Measurements from ENCODE around the gene SLX1A. TPM values are rescaled to one million over a fixed set of nuclear protein-coding genes. Genes with fewer than 3 reads are reported as not detected.
A peak's percentile ranks its signal among the peaks of the same experiment; 100 is the strongest.
"Not testable (repeated sequence)": the region's sequence is repeated elsewhere in the genome, so short reads cannot be mapped to it uniquely, and the experiment has no call there.

SLX1A gene
- total and polyA plus RNA-seq, 3 experiments from 2014 or later, result 63.6 to 70.9 (median 68.8) TPM

DNA sequence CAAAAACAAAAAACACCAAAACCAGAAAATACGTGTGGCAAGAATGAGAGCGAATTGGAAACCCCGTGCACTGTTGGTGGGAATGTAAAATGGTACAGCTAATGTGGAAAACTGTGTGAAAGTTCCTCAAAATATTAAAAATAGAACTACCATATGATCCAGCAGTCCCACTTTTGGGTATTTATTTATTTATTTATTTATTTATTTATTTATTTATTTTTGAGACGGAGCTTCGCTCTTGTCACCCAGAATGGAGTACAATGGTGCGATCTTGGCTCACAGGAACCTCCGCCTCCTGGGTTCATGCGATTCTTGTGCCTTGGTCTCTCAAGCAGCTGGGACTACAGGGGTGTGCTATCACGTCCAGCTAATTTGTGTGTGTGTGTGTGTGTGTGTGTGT, 41.2 kb upstream of the SLX1A start:
- CTCF ChIA-PET, result interaction anchor here (1.2 to 1.5 kb wide), 2 partner anchors 33 to 254 kb away, joined by 3 to 4 read pairs; no protein-coding TSS in a partner anchor
- H3K27ac ChIP-seq (ENCODE audit: low read depth, low read length), result no peak overlapping the region
- H3K9me3 ChIP-seq (ENCODE audit: low read length), result no peaks in the 10 kb centered on the region
- no peaks in the 10 kb centered on the region for H3K4me1 Mint-ChIP-seq
- peaks cover 0 to 4% of the 10 kb centered on the region in 2 donors for H3K27me3 Mint-ChIP-seq
- H3K27me3 ChIP-seq (ENCODE audit: insufficient read depth, low read length, poor library complexity, severe bottlenecking), result no peaks in the 10 kb centered on the region
- peaks cover 0 to 6% (median 2%) of the 10 kb centered on the region in 3 donors for H3K36me3 Mint-ChIP-seq
- H3K4me3 ChIP-seq (ENCODE audit: low read length), result no peak overlapping the region
- no peak for DNase-seq
- H3K4me3 Mint-ChIP-seq, result no peak overlapping the region
- H3K9me3 Mint-ChIP-seq, result peaks cover 4 to 19% (median 12%) of the 10 kb centered on the region in 5 donors
- H3K36me3 ChIP-seq (ENCODE audit: insufficient read depth, low read length), result no peaks in the 10 kb centered on the region
- H3K4me1 ChIP-seq (ENCODE audit: insufficient read depth, low read length), result no peaks in the 10 kb centered on the region
- no peak overlapping the region for H3K27ac Mint-ChIP-seq
- POLR2A ChIA-PET, result no interaction called here

GRCh38 chr16:30155188-30155587, 38.5 kb upstream of the SLX1A start:
- Mint-ChIP-seq H3K36me3 (no peaks in the 10 kb centered on the region), H3K27ac (peak overlapping the region in 1 of 8 donors; percentile 81), H3K9me3 (peaks cover 0 to 4% (median 0%) of the 10 kb centered on the region in 5 donors), H3K4me1 (no peaks in the 10 kb centered on the region), H3K27me3 (peaks cover 0 to 1% of the 10 kb centered on the region in 2 donors), H3K4me3 (no peak overlapping the region)
- no peaks in the 10 kb centered on the region for H3K9me3 ChIP-seq (ENCODE audit: low read length)
- ChIA-PET POLR2A (no interaction called here), CTCF (interaction anchor here (1.0 kb wide), 1 partner anchor 12 kb away, joined by 3 read pairs; no protein-coding TSS in a partner anchor)
- H3K27me3 ChIP-seq (ENCODE audit: insufficient read depth, low read length, poor library complexity, severe bottlenecking), result no peaks in the 10 kb centered on the region
- DNase-seq, result no peak
- no peak overlapping the region for H3K4me3 ChIP-seq (ENCODE audit: low read length)
- no peak overlapping the region for H3K27ac ChIP-seq (ENCODE audit: low read depth, low read length)
- H3K36me3 ChIP-seq (ENCODE audit: insufficient read depth, low read length), result no peaks in the 10 kb centered on the region
- no peaks in the 10 kb centered on the region for H3K4me1 ChIP-seq (ENCODE audit: insufficient read depth, low read length)

DNA sequence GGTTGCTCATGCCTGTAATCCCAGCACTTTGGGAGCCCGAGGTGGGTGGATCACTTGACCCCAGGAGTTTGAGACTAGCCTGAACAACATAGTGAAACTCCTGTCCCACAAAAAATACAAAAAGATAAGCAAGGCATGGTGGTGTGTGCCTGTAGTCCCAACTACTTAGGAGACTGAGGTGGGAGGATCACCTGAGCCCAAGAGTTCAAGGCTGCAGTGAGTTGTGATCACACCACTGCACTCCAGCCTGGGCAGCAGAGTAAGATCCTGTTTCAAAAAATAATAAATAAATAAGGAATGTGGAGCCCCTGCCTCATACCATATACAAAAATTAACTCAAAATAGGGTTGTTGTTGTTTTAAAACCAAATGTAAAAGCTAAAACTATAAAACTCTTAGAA, 36.5 kb upstream of the SLX1A start:
- Mint-ChIP-seq H3K9me3 (no peaks in the 10 kb centered on the region), H3K27ac (no peak overlapping the region), H3K27me3 (no peaks in the 10 kb centered on the region), H3K36me3 (no peaks in the 10 kb centered on the region), H3K4me1 (peaks cover 0 to 1% (median under 1%) of the 10 kb centered on the region in 3 donors), H3K4me3 (no peak overlapping the region)
- CTCF ChIA-PET, result interaction anchor here (1.2 kb wide), 1 partner anchor 14 kb away, joined by 5 read pairs; no protein-coding TSS in a partner anchor
- no peaks in the 10 kb centered on the region for H3K36me3 ChIP-seq (ENCODE audit: insufficient read depth, low read length)
- H3K27me3 ChIP-seq (ENCODE audit: insufficient read depth, low read length, poor library complexity, severe bottlenecking), result no peaks in the 10 kb centered on the region
- no peaks in the 10 kb centered on the region for H3K9me3 ChIP-seq (ENCODE audit: low read length)
- no peak overlapping the region for H3K4me3 ChIP-seq (ENCODE audit: low read length)
- no peak overlapping the region for H3K27ac ChIP-seq (ENCODE audit: low read depth, low read length)
- no peaks in the 10 kb centered on the region for H3K4me1 ChIP-seq (ENCODE audit: insufficient read depth, low read length)
- POLR2A ChIA-PET, result no interaction called here
- DNase-seq, result no peak

DNA sequence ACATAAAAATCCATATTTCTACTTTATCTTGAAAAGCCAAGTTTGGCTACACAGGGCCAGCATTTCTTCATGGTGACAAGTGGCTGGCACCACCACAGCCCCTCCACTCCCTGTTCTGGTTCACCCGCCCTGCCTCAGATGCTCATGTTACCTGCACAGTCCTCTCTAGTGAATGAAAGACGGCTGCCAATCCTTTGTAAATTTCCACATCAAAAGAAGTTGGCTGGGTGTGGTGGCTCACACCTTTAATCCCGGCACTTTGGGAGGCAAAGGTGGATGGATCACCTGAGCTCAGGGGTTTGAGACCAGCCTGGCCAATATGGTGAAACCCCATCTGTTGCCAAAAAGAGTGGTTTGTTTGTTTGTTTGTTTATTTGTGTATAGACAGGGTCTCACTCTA, 30.1 kb upstream of the SLX1A start:
- no peaks in the 10 kb centered on the region for H3K9me3 Mint-ChIP-seq
- H3K4me1 ChIP-seq (ENCODE audit: insufficient read depth, low read length), result peaks cover 15% of the 10 kb centered on the region
- no peak overlapping the region for H3K27ac ChIP-seq (ENCODE audit: low read depth, low read length)
- H3K4me3 Mint-ChIP-seq, result no peak overlapping the region
- H3K4me1 Mint-ChIP-seq, result peaks cover 31 to 37% (median 35%) of the 10 kb centered on the region in 3 donors
- no peaks in the 10 kb centered on the region for H3K36me3 ChIP-seq (ENCODE audit: insufficient read depth, low read length)
- no peaks in the 10 kb centered on the region for H3K9me3 ChIP-seq (ENCODE audit: low read length)
- POLR2A ChIA-PET, result interaction anchor here (0.7 kb wide), 1 partner anchor 22 kb away, joined by 3 read pairs; no protein-coding TSS in a partner anchor
- DNase-seq, result no peak
- H3K36me3 Mint-ChIP-seq, result no peaks in the 10 kb centered on the region
- no peaks in the 10 kb centered on the region for H3K27me3 ChIP-seq (ENCODE audit: insufficient read depth, low read length, poor library complexity, severe bottlenecking)
- H3K4me3 ChIP-seq (ENCODE audit: low read length), result no peak overlapping the region
- CTCF ChIA-PET, result no interaction called here
- no peaks in the 10 kb centered on the region for H3K27me3 Mint-ChIP-seq
- peak overlapping the region in 2 of 8 donors; percentile 58 to 68 for H3K27ac Mint-ChIP-seq

DNA sequence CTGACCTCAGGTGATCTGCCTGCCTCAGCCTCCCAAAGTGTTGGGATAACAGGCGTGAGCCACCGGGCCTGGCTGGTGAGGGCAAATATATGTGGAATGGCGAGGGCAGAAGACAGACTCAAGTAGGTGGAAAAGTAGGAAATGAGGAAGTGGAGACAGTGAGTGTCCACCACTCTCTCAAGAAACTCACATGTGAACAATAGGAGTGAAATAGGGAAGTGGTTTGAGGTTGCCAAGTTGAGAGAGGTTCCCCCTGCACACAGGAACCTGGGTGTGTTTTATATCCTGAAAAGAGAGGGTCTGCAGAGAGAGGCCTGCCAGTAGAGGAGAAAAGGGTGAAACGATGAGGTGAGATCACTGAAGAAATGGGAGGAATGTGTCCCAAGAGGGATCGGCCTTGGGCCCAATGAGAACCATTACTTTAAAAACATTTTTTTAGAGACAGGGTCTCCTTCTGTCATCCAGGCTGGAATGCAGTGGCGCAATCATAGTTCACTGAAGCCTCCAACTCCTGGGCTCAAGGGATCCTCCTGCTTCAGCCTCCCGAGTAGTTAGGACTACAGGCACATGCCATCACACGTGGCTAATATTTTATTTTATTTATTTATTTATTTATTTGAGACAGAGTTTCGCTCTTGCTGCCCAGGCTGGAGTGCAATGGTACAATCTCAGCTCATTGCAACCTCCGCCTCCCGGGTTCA, 27.3 kb upstream of the SLX1A start:
- ChIA-PET POLR2A (no interaction called here), CTCF (no interaction called here)
- Histone ChIP-seq H3K27me3 (ENCODE audit: insufficient read depth, low read length, poor library complexity, severe bottlenecking) (no peaks in the 10 kb centered on the region), H3K9me3 (ENCODE audit: low read length) (no peaks in the 10 kb centered on the region), H3K27ac (ENCODE audit: low read depth, low read length) (no peak overlapping the region), H3K36me3 (ENCODE audit: insufficient read depth, low read length) (no peaks in the 10 kb centered on the region), H3K4me1 (ENCODE audit: insufficient read depth, low read length) (peaks cover 15% of the 10 kb centered on the region), H3K4me3 (ENCODE audit: low read length) (no peak overlapping the region)
- H3K9me3 Mint-ChIP-seq, result no peaks in the 10 kb centered on the region
- H3K4me1 Mint-ChIP-seq, result peaks cover 31 to 37% (median 35%) of the 10 kb centered on the region in 3 donors
- H3K27ac Mint-ChIP-seq, result peak overlapping the region; percentile 47 to 92 (median 74)
- peak in 2 of 5 donors; percentile 9 to 28 for DNase-seq
- peak overlapping the region; percentile 20 to 75 (median 49) for H3K4me3 Mint-ChIP-seq
- H3K36me3 Mint-ChIP-seq, result no peaks in the 10 kb centered on the region
- H3K27me3 Mint-ChIP-seq, result no peaks in the 10 kb centered on the region

- CTCF ChIA-PET; H3K9me3 Mint-ChIP-seq; H3K27ac Mint-ChIP-seq; H3K4me3 ChIP-seq (ENCODE audit: low read length); H3K27me3 ChIP-seq (ENCODE audit: insufficient read depth, low read length, poor library complexity, severe bottlenecking); H3K9me3 ChIP-seq (ENCODE audit: low read length); H3K27me3 Mint-ChIP-seq; H3K4me3 Mint-ChIP-seq; H3K27ac ChIP-seq (ENCODE audit: low read depth, low read length); DNase-seq; H3K36me3 ChIP-seq (ENCODE audit: insufficient read depth, low read length); POLR2A ChIA-PET; H3K36me3 Mint-ChIP-seq: not testable (repeated sequence)
- peaks cover 15% of the 10 kb centered on the region for H3K4me1 ChIP-seq (ENCODE audit: insufficient read depth, low read length)
- peaks cover 23 to 29% (median 27%) of the 10 kb centered on the region in 3 donors for H3K4me1 Mint-ChIP-seq
Measured at GRCh38 chr16:30168746-30169145, 24.9 kb upstream of the SLX1A start.

- H3K27me3 Mint-ChIP-seq; CTCF ChIA-PET; H3K27ac ChIP-seq (ENCODE audit: low read depth, low read length); DNase-seq; H3K4me3 Mint-ChIP-seq; H3K27me3 ChIP-seq (ENCODE audit: insufficient read depth, low read length, poor library complexity, severe bottlenecking); H3K36me3 Mint-ChIP-seq; H3K9me3 ChIP-seq (ENCODE audit: low read length); H3K36me3 ChIP-seq (ENCODE audit: insufficient read depth, low read length); POLR2A ChIA-PET; H3K9me3 Mint-ChIP-seq; H3K27ac Mint-ChIP-seq; H3K4me3 ChIP-seq (ENCODE audit: low read length): not testable (repeated sequence)
- peaks cover 15% of the 10 kb centered on the region for H3K4me1 ChIP-seq (ENCODE audit: insufficient read depth, low read length)
- H3K4me1 Mint-ChIP-seq, result peaks cover 23 to 29% (median 27%) of the 10 kb centered on the region in 3 donors
Measured at GRCh38 chr16:30169416-30169815, 24.3 kb upstream of the SLX1A start.

GRCh38 chr16:30170145-30170544, 23.5 kb upstream of the SLX1A start:
- not testable (repeated sequence) for H3K36me3 Mint-ChIP-seq; H3K27me3 Mint-ChIP-seq; H3K9me3 ChIP-seq (ENCODE audit: low read length)

More at GRCh38 chr16:30170145-30170544, 23.5 kb upstream of the SLX1A start:
- H3K27ac ChIP-seq (ENCODE audit: low read depth, low read length); POLR2A ChIA-PET; H3K4me3 ChIP-seq (ENCODE audit: low read length); H3K27me3 ChIP-seq (ENCODE audit: insufficient read depth, low read length, poor library complexity, severe bottlenecking); DNase-seq; CTCF ChIA-PET; H3K27ac Mint-ChIP-seq; H3K36me3 ChIP-seq (ENCODE audit: insufficient read depth, low read length); H3K4me3 Mint-ChIP-seq; H3K9me3 Mint-ChIP-seq: not testable (repeated sequence)
- H3K4me1 Mint-ChIP-seq, result peaks cover 19 to 26% (median 23%) of the 10 kb centered on the region in 3 donors
- H3K4me1 ChIP-seq (ENCODE audit: insufficient read depth, low read length), result peaks cover 15% of the 10 kb centered on the region

Data from CD8-positive, alpha-beta memory T cell (primary cell).